ENCODE data around the gene ART3.
A peak's percentile ranks its signal among the peaks of the same experiment; 100 is the strongest.

The ART3 gene

DNA sequence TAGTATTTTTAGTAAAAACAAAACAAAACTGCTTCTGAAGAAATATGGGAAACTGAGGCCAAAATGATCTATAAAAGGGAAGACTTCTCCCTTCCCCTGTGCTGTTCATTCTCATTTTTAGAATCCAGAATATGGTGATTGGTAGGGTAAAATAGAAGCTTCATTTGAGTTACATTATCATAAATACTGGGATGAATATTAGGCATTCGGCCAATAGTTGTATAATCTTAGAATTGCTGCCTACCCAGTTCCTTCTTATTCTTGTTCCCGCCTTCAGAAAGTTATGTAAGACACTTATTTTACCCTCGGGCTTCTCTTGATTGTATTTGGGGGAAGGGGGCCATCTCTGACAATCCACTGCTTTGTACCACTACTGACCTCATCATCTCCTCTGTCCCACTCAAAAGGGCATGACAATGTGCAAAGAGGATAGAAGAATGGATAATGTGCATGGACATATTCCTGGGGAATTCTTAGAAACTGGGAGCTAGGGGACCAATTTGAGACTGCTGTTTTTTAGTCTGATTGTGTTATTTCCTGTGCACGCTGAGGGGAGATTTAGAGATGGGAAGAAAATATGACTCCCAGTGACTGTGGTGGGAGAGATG, 588 bp downstream of the ART3 start:
- no peak for DNase-seq

DNA sequence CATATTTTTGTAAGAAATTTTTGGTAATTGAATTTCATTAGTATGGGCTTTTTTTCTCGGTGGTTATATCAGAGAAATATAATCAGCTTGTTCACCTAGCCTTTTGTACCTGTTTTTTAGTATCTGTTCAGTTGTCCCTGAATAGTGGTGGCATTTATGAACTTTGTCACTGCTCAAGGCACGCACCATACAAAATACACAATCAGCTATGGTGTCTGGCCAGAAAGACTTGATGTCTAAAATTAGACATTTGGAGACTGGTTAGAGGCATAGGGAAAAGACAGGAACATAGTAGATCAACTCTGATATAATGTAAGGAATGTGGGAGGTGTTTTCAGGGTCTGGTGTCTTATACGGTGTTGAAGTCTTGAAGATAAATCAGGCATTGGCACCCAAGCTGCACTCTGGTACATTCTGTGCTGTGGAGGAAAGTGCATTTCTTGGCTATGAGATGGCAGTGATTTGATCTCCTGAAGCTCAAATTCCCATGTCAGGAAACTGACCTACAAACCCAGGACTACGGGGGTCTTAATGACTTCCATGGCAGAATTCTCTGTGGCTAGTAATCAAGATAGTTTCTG, 3.6 kb downstream of the ART3 start:
- no peak for DNase-seq

DNA sequence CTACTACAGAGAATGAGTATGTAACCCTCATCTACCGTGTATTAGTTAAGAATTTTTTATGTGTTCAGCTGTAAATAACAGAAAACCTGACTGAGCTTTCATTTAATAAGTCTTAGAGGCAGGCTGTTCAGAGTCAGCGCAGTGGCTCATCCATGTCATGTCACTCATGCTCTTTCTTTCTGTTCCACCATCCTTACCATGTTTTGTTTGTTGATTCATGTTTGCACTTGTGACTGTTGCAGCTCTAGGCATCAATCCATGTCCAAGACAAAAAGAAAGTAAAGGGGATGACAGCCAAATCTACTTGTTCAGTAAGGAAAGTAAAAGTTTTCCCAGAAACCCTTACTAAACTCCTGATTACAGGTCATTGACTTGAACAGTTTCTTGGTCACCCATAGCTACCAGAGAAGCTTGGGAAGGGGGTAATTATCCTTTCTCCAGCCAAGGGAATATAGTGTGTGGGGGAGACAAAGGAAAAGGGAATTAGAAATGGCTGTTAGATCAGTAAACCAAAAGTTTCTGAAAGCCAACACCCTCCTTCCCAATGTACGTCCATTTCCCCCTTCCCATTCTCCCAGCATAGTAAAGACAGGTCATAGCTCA, 9.0 kb downstream of the ART3 start:
- no peak for DNase-seq

DNA sequence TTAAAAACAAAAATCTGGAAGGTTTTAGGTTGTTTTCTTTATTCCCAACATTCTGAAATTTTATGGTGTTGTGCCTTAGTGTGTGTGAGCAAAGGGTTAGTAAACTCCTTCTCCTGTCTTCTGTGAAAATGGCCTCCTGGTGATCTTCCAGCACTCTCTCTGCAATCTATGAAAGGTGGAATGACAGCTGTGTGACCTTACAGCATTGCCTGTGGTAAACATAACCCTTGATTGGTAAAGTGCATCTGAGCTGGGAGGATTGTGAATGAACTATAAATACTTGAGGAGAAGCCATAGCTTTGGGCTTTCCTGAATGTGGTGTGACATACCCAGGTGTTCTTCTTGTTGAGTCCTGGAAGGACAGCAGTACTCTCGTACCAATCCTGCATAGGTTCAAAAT, 10.0 kb downstream of the ART3 start:
- no peak for DNase-seq

DNA sequence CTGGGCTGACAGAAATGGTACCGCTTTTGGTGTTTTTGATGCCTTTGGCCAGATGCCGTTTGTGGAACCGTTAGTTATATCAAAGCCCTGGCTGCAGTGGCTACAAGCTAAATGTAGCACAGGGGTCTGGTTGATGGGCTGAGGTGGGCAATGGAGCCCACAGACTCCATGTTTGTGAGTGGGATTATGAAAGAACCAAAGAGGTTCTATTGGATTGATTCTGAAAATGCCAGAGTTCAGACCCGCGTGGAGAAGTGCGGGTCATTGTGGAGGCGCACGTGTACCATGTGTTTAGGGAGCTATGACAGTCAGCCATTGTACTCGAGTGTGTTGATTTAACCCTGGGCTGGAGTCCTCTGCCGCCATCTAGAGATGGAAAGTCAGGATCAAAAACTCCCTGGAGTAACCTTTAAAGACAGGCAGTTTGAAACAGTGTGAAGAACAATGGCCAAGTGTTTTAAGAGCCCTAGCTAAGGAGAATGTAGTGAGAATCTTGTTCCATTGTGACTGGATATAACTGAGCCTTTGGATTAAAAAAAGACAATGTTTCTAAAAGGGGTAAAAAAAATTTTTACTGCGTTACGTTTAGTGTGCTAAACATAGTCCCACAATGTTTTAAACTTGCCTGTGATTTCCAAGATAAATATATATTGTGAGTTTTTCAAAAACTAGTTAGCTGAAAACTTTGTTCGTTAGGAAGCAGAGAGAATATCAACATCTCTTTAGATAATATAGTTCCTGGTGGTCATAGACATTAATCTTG, 12.7 kb downstream of the ART3 start:
- DNase-seq, result peak in 1 of 2 experiments; percentile 19

DNA sequence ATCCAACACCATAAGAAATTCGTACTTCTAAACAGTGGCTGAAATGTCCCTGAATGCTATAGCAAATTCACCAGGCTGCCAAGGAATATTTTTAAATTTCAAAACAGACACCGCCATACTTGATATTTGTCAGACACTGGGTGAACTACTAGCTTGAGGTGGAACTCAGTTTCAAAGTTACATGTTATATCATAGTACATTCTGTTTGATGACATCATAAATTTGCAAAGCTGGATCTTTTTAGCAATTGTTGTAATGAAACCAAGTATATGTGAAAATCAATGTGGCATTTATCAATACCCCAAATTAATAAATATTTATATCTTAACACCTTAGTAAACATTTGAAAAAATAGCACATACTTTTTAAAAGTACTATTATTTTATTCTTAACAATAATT, 14.2 kb downstream of the ART3 start:
- no peak for DNase-seq

DNA sequence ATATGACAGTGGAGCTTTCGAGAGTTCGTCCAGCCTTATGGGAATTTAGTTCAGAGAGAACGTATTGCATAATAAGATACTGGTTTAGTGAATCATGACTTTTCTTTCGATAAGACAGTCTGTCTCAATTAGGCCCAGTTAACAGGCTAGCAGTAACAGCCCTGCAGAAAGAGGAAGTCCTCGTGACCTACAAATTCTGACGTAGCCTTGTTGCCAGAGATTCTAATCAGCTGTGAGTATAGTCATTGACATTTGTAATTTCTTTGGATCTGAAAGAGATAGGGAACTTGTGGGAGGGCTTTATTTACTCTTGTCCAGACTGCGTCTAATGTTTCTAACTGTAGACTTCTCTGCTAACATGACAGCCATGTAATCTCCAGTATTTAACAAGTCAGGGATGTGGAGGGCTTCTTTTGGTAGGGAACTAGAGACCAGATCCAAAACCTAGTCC, 15.8 kb downstream of the ART3 start:
- DNase-seq, result no peak

DNA sequence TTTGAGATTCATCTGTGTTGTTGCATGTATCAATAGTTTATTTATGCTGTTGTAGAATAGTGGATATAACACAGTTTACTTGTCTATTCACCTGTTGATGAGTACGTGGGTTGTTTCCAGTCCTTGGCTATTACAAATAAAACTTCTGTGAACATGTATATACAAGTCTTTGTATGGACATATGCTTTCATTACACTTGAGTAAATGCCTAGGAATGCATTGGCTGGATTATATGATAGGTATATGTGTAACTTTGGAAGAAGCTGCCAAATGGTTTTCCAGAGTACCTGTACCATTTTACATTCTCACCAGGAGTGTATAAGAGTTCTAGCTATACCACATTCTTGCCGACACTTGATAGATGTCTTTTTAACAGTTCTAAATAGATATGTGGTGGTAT, 16.5 kb downstream of the ART3 start:
- DNase-seq, result no peak

DNA sequence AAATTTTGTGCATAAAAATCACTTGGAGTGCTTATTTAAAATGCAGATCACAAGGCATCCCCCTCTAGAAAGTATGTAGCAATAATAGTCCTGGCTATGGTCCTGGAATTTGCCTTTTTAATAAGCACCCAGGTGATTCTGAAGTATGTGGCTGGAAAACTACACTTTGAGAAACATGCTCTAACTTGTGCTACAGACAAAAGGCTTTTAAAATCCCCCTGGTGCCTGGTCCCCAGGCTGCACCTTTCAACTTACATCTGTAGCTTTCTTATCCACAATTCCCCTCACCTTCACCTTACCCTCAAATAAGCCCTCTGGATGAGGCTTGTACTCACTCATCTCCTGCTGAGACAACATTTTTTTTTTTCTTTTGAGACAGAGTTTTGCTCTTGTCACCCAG, 21.1 kb downstream of the ART3 start:
- no peak for DNase-seq

DNA sequence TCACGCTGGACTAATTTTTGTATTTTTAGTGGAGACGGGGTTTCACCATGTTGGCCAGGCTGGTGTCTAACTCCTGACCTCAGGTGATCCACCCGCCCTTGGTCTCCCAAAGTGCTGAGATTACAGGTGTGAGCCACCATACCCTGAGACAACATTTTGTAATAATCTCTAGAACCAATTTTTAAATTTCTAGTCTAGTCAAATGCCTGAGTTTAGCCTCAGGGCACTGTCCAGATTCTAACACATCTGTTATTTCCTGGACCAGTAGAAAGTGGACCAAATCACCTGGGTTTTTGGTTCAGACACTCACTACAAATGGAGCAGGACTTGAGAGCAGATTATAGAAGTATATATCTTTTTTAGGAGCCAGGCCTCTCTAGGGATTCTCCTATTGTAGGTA, 21.6 kb downstream of the ART3 start:
- no peak for DNase-seq

DNA sequence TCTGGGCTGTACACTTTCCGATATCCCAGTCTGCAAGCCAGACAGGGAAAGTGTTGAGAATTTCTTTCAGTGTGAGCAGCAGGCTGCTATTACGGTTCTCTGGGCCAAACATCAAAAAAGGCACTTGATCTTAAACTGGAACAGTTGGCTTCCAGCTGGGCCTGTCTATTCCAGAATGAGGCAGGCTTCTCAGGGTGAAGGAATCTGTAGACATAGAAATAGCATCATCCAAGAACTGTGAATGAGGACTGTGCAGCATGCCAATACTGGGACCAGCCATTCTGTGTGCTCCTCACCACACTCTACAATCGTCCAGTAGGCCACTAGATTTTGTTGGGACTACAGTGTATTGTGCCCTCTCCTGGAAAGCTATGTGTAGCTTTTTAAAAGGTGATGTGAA, 31.1 kb downstream of the ART3 start:
- DNase-seq, result no peak

DNA sequence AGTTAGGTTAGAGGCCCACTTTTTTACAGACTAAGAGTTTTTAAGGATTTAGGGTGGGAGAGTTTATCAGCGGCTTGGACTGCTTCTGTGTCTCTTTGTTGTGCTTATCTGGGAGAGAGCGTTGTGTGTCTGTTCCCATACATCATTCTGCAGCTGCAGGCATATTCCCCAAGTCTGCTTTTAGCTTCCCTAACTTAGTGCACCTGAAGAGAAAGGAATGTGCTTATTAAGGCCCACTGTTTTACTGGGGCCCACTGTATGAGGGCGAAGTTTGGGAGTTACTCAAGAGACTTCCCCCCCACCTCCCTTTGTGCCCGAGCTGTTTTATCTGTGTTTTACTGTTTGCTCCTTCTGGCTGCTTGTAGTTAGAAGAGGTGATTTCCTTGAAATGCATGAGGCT, 31.9 kb downstream of the ART3 start:
- no peak for DNase-seq

DNA sequence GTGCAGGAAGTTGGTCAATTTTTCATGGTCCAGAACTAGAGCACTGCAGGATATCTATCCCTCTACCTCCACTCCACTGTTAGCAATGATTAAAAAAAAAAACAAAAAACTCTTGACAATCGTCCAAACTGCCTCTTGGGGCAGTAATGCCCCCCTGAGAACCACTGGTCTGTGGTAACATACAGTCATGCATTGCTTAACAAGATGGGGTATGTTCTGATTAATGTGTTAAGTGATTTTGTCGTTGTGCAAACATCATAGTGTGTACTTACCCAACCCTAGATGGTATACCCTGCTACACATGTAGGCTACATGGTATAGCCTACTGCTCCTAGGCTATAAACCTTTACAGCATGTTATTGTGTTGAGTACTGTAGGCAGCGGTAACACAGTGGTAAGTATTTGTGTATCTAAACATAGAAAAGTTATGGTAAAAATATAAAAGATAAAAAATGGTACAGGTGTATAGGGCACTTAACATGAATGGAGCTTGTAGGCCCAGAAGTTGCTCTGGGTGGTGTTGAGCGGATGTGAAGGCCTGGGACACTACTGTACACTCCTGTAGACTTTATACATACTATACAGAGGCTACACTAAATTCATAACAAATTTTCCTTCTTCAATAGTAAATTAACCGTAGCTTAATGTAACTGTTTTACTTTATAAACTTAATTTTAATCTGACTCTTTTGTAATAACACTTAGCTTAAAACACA, 34.1 kb downstream of the ART3 start:
- no peak for DNase-seq

DNA sequence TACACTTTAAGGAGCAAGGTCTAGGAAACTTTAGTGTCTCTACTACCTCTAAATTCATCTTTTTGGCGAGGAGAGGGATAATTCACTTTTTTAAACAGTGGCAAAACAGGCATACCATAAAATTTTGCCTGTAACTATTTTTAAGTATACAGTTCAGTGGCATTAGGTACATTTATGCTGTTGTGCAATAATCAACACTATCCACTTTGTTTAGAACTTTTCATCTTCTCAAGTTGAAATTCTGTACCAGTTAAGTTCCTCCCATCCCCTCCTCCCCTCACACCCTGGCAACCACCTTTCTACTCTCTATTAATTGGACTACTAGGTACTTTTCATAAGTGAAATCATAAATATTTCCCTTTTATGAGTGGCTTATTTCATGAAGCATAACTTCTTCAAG, 42.3 kb downstream of the ART3 start:
- no peak for DNase-seq

DNA sequence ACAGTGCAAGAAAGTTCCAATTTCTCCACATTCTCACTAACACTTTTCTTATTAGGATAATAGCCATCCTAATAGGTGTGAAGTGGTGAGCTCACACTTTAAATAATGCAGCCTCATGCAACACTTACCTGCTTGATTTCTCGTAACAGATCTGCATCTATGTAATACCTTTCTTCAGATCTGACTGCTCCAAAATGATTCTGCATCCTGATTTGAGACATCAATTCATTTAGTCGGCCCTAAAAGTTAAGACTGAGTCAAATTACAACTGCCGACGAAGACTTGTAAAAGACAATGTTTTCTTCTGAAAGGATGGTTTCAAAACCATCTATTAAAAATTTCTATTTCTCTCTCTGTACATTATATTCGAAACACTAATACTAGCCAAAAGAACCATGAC, 43.0 kb downstream of the ART3 start:
- no peak for DNase-seq

DNA sequence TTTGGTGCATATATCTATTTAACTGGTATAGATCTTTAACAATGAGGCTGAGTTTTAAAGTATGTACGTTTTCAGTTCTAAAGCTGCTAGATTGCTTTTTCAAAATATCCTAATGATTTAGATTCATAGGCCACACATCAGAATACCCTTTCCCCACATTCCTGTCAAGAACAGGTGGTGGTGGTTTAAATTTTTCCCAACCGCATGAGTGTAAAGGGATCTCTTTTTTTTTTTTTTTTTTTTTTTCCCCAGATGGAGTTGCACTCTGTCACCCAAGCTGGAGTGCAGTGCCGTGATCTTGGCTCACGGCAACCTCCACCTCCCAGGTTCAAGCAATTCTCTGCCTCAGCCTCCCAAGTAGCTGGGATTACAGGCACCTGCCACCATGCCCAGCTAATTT, 45.7 kb downstream of the ART3 start:
- no peak for DNase-seq

DNA sequence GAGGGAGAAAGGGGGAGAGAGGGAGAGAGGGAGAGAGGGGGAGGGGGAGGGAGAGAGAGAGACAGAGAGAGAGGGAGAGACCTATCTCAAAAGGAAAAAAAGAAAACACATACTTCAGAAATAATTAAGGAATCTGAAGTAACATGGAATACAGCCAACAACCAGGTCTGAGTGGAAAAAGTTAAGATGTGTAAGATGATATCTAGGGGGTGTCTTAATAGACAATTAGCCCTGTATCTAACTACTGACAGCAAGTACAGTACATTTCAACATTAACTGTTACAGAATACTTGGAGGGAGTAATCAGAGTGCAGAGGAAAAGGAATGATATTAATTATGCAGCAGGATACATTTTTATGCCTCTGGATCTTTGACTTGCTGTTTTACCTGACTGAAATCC, 51.3 kb downstream of the ART3 start:
- no peak for DNase-seq

DNA sequence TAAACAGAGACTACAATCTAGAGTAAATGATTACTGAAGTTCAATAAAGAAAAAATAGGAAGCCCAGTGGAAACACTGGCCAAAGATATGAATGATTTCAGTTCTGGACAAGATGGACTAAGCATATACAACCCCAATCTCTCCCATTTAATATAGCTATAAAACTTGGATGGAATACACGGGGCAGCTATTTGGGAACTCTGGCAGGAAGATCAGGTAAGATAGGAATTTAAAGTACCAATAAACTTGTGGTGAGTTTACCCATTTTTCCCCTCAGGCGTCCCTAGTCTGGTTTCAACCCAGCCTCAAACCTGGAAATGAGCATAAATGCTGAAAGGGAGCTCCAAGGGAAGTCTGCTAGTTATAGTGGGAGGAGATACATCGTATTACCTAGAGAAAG, 53.2 kb downstream of the ART3 start:
- DNase-seq, result no peak

DNA sequence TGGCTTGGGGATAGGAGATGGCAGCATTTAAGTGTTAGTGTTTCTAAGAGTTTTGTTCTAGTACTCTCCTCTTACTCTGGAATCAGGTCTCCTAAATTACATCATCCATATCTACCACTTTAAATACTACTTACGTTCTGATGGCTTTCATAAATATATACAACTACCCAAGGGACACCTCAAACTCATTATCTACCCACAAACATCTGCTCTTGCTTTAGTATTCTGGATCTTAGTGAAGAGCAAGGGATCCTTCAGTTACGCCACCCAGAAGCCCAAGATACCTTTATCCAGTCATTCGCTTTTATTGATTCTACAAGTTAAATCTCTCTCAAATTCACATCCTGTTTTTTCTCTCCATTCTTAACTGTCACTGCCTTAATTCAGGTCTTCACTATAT, 66.7 kb downstream of the ART3 start:
- DNase-seq, result no peak

DNA sequence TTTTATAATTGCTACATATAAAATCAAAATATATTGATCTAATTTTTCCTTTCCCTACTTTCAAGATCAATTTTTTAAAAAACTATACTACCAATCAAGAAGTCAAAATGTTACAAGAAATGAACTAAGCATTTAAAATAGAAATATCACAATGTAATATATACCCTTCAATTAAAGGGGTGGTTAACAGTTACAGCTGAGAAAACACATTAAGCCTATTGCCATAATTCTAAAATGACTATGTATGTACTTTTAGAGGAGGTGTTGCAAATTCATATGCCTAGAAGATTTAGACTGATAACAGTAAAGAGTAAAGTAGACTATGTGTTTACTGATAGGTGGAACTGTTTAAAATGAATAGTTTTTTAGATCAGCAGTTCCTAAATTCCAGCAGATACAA, 70.0 kb downstream of the ART3 start:
- DNase-seq, result no peak

DNA sequence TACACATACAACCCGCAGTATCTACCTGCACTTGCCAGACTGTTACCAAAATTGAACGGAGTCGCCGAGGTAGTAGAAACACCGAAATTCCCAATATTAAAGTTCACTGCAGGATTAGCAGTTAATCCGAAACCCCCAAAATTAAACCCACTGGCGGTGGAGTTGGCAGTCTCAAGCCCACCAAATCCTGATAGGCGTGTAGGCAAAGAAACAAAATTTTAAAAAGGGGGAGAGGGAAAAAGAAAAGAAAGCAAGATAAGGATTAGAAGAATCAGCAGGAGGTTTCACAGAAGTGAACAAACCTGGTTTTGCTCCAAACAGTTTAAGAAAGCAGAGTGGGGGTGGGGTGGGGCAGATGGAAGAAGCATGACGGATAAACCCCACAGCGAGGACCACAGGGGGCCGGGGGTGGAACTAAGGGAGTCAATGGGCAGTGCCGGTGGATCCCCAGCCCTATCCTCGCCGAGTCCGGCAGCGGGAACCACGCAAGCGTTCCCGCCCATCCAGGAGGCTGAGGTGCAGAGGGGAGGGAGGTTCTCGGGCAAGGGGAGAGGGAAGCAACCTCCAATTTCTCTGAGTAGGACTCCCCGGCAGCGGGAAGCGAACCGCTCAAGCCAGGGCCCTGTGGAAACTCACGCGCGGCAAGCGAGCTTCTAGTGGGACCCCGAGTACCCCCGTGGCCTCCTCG, 73.1 kb downstream of the ART3 start:
- DNase-seq, result peak; percentile 74 to 78

DNA sequence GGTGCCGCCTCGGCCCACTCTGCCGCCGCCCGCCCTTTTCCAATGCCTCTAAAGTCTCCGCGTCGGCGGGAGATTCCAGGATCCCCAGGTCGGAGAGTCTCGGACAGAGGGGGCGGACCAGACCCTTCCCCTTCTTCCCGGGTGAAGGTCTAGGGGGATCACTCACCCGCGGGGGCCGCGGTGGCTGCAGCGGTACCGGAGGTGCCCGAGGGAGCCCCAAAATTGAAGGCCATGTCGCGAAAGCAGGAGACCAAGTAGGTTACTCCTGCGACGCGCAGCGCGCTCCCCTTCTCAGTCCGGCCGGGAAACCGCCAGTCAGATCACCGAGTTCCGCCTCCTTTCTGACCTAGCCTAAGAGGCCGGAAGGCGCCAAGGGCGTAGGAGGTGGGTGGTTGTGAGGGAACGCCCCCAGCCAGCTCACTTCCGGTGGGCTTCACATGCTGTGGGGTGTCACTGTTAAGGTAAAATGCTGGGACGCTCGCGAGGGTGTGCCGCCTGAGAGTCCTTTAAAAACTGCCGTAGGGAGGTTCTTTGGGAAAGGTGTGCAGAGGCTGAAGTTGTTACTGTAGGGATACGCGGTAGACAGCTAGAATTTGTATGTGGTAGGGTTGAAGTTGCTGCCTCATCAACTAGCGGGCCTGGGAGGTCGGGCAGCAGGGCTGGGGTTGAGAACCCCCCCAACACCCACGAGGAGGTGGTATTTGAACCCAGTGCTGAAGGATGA, 73.8 kb downstream of the ART3 start, which contains the start of gene NUP54:
Gene NUP54 (minus strand): TSS at position 256 of the 724 bp plus-strand sequence. CDS start 23 bp downstream, at position 233.
- DNase-seq, result peak; percentile 50 to 86
